ENCODE results near the gene SPRYD7.

DNA sequence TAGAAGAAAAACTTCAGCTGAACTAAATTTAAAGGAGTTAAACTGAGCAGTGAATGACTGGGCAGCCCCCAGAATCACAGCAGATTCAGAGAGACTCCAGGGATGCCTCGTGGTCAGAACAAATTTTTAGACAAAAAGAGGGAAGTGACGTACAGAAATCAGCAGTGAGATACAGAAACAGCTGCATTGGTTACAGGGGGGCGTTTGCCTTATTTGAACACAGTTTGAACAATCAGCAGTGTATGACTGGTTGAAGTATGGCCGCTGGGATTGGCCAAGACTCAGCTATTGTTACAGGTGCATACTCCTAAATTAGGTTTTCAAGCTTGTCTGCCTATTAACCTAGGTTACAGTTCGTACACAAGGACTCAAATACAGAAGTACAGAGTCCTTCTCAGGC, 2.2 kb upstream of the SPRYD7 start:
- TF ChIP-seq CTCF (IDR thresholded peaks at IDR 0.05; ENCODE audit: low read length): no peak
- no peak for TF ChIP-seq EZH2 (IDR thresholded peaks at IDR 0.05; ENCODE audit: borderline replicate concordance, low read length)
